GM12892 (cell line): Measurements from ENCODE around the gene PSME3.

Experiments used
- POLR2A ChIP-seq: IDR thresholded peaks from 2 replicates; pipeline ENCODE4 v1.6.1; 2011; ENCODE audit warnings: low read depth, low read length, control low read depth
- POLR2AphosphoS5 ChIP-seq: IDR thresholded peaks from 2 replicates; pipeline ENCODE4 v1.6.1; 2011; ENCODE audit warnings: low read depth, low read length, control low read depth
- TAF1 ChIP-seq: IDR thresholded peaks from 2 replicates; pipeline ENCODE4 v1.6.1; 2011; ENCODE audit warnings: low read depth, mild to moderate bottlenecking, control low read depth, low read length, borderline replicate concordance

DNA sequence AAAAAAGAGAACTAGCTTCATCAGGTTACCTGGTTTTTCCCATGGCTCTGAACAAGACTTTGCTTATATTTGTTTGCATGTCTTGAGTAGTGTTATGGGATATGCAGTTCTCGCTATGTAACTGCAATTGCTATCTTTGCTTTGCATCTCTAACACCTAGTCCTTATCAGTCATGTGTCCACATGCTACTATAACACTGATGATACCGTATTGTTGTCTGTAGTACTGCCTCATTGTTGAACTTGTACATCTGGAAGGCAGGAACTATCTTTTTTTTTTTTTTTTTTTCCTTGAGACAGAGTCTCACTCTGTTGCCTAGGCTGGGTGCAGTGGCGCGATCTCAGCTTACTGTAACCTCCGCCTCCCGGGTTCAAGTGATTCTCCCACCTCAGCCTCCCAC is 2.5 kb downstream of the PSME3 start:
- TF ChIP-seq POLR2A: no peak
- TF ChIP-seq TAF1: no peak
- TF ChIP-seq POLR2AphosphoS5: no peak
